GM12878 (cell line): ENCODE results near the gene TEX264. TPM values are rescaled to one million over a fixed set of nuclear protein-coding genes. Genes with fewer than 3 reads are reported as not detected.
A peak's percentile ranks its signal among the peaks of the same experiment; 100 is the strongest.

ENCODE experiments used
- CEBPB ChIP-seq, 2 experiments: fragments of 150-350 bp in 1 of 2; IDR thresholded peaks; 2 replicates each; pipeline ENCODE4 v1.6.1; 2012 to 2014; ENCODE audit warnings: low read depth in 2 of 2, low read length in 2 of 2, borderline replicate concordance in 1 of 2, inconsistent platforms in 1 of 2
- EP300 ChIP-seq, 2 experiments: fragments of 150-350 bp in 1 of 2; IDR thresholded peaks; 2 replicates each; pipeline ENCODE4 v1.6.1; 2011 to 2012; ENCODE audit warnings: low read depth in 2 of 2, low read length in 2 of 2, borderline replicate concordance in 1 of 2, improper control_type of control experiment in 1 of 2, inconsistent platforms in 1 of 2; ENCODE audit not compliant: control insufficient read depth in 1 of 2
- ETV6 ChIP-seq, 2 experiments: fragments of 450-650 bp in 1 of 2; IDR thresholded peaks in 1 of 2; conservative IDR thresholded peaks in 1 of 2; 2 replicates each; pipeline ENCODE4 v1.6.1; 2014; ENCODE audit warnings: antibody characterized with exemption in 1 of 2, borderline replicate concordance in 1 of 2, low read depth in 1 of 2, mild to moderate bottlenecking in 1 of 2, moderate library complexity in 1 of 2
- FOXK2 ChIP-seq: fragments of 450-650 bp; IDR thresholded peaks from 2 replicates; pipeline ENCODE4 v1.6.1; 2017; ENCODE audit warnings: mild to moderate bottlenecking, moderate library complexity
- HCFC1 ChIP-seq: fragments of 150-350 bp; IDR thresholded peaks from 2 replicates; pipeline ENCODE4 v1.6.1; 2014; ENCODE audit warnings: low read length
- HSF1 ChIP-seq: fragments of 150-350 bp; IDR thresholded peaks from 2 replicates; pipeline ENCODE4 v1.6.1; 2014; ENCODE audit warnings: mild to moderate bottlenecking, low read depth, low read length
- IRF5 ChIP-seq: fragments of 450-650 bp; IDR thresholded peaks from 2 replicates; pipeline ENCODE4 v1.6.1; 2017; ENCODE audit warnings: borderline replicate concordance
- JUND ChIP-seq: IDR thresholded peaks from 2 replicates; pipeline ENCODE4 v1.6.1; 2012; ENCODE audit warnings: low read depth, mild to moderate bottlenecking, low read length, improper control_type of control experiment, moderate library complexity
- LARP7 ChIP-seq: fragments of 450-650 bp; IDR thresholded peaks from 2 replicates; pipeline ENCODE4 v1.6.1; 2017; ENCODE audit warnings: mild to moderate bottlenecking
- MEF2B ChIP-seq: fragments of 450-650 bp; IDR thresholded peaks from 2 replicates; pipeline ENCODE4 v1.6.1; 2018; ENCODE audit warnings: mild to moderate bottlenecking, moderate library complexity; ENCODE audit not compliant: partially characterized antibody, poor library complexity, severe bottlenecking
- NBN ChIP-seq: fragments of 450-650 bp; IDR thresholded peaks from 2 replicates; pipeline ENCODE4 v1.6.1; 2016
- REST ChIP-seq: IDR thresholded peaks from 2 replicates; pipeline ENCODE4 v1.6.1; 2012; ENCODE audit warnings: mild to moderate bottlenecking, low read depth, low read length
- RFX5 ChIP-seq: IDR thresholded peaks from 2 replicates; pipeline ENCODE4 v1.6.1; 2011; ENCODE audit warnings: low read depth, low read length, improper control_type of control experiment
- RUNX3 ChIP-seq: IDR thresholded peaks from 2 replicates; pipeline ENCODE4 v1.6.1; 2012; ENCODE audit warnings: low read length, inconsistent platforms
- SMAD1 ChIP-seq: fragments of 450-650 bp; IDR thresholded peaks from 2 replicates; pipeline ENCODE4 v1.6.1; 2018; ENCODE audit warnings: mild to moderate bottlenecking, low read depth; ENCODE audit not compliant: partially characterized antibody
- SMAD5 ChIP-seq: IDR thresholded peaks from 2 replicates; pipeline ENCODE4 v1.6.1; 2016; ENCODE audit warnings: antibody characterized with exemption, low read depth
- TAF1 ChIP-seq: IDR thresholded peaks from 2 replicates; pipeline ENCODE4 v1.6.1; 2011; ENCODE audit warnings: mild to moderate bottlenecking, low read depth, low read length, borderline replicate concordance
- USF1 ChIP-seq: IDR thresholded peaks from 2 replicates; pipeline ENCODE4 v1.6.1; 2011; ENCODE audit warnings: borderline replicate concordance, low read depth, mild to moderate bottlenecking, moderate library complexity, mixed read lengths, low read length; ENCODE audit not compliant: insufficient read depth; ENCODE audit errors: extremely low read length
- WRNIP1 ChIP-seq: IDR thresholded peaks from 2 replicates; pipeline ENCODE4 v1.6.1; 2011; ENCODE audit warnings: low read depth, low read length, improper control_type of control experiment, borderline replicate concordance
- ZBTB11 ChIP-seq: fragments of 450-650 bp; formaldehyde crosslinking; IDR thresholded peaks from 2 replicates; pipeline ENCODE4 v1.5.0; 2022; ENCODE audit warnings: mild to moderate bottlenecking, missing genetic modification characterization
- polyA plus RNA-seq, 11 experiments: library from polyadenylated mRNA; depleted of rRNA in 4 of 11; unstranded in 6 of 11; stranded (reverse) in 5 of 11; fragments of >200 nt; fragmentation: Nextera tagmentation in 4 of 11; fragmentation: Illumina TruSeq in 1 of 11; extraction: Ambion mirVana in 4 of 11; extraction: Trizol in 1 of 11; gene quantifications; 1 replicate in 1 of 11; 2 replicates in 10 of 11; pipeline versions ENCODE4 v1.2.1 to v1.2.3, GENCODE V29; 2011 to 2016; ENCODE audit warnings: inconsistent platforms in 2 of 11, missing spikeins in 2 of 11, low read depth in 1 of 11
- total RNA-seq, 4 experiments: library from RNA; depleted of rRNA in 3 of 4; stranded (reverse); fragments of >200 nt in 3 of 4; fragmentation: Illumina TruSeq in 1 of 4; extraction: Trizol in 1 of 4; gene quantifications; 2 replicates each; pipeline versions ENCODE4 v1.2.1 to v1.2.3, GENCODE V29; 2013 to 2021

TEX264 gene
- total and polyA plus RNA-seq, 10 of the 15 experiments (the other 5 are each of a cell fraction or from before 2014, with no cell fraction given), result 3.6 to 63.0 (median 52.4) TPM

- TF ChIP-seq SMAD1, result no peak
- no peak for TF ChIP-seq ZBTB11 (CRISPR knock-in tag)
- TF ChIP-seq CEBPB (IDR thresholded peaks at IDR 0.05; ENCODE audit: borderline replicate concordance in 1 of 2, low read depth in 2 of 2, low read length in 2 of 2), result no peak
- TF ChIP-seq USF1, result no peak
- no peak for TF ChIP-seq MEF2B
- TF ChIP-seq HSF1, result no peak
- TF ChIP-seq ETV6 (conservative IDR thresholded peaks at IDR 0.05 in 1 of 2, IDR thresholded peaks at IDR 0.05 in 1 of 2; ENCODE audit: borderline replicate concordance in 1 of 2, low read depth in 1 of 2), result no peak
- TF ChIP-seq RUNX3, result peak; percentile 18; the same call in 1 of the 2 replicates
- TF ChIP-seq RFX5, result no peak
- TF ChIP-seq TAF1, result no peak
- no peak for TF ChIP-seq JUND
- TF ChIP-seq HCFC1, result peak; percentile 20; the same call in 1 of the 2 replicates
- peak; percentile 30; the same call in 1 of the 2 replicates for TF ChIP-seq NBN
- TF ChIP-seq FOXK2, result no peak
- TF ChIP-seq IRF5, result no peak
- TF ChIP-seq REST, result no peak
- no peak for TF ChIP-seq LARP7
- no peak for TF ChIP-seq EP300 (IDR thresholded peaks at IDR 0.05; ENCODE audit: borderline replicate concordance in 1 of 2, control insufficient read depth in 1 of 2, low read depth in 2 of 2, low read length in 2 of 2)
- TF ChIP-seq WRNIP1, result no peak
- TF ChIP-seq SMAD5, result no peak
Observed at GRCh38 chr3:51682079-51682478, 11.0 kb downstream of the TEX264 start (continued).
